Activated T-cell treated with anti-CD3 and anti-CD28 coated beads, Interleukin-2, amount 50 U/mL, for 1 hour (primary cell): ENCODE measurements around the gene RACK1.
"Not testable (repeated sequence)": the region's sequence is repeated elsewhere in the genome, so short reads cannot be mapped to it uniquely, and the experiment has no call there.

ENCODE experiments used
- DNase-seq: peaks from one replicate; pipeline ENCODE4 v3.0.0-alpha.2; 2020

Gene RACK1

DNA sequence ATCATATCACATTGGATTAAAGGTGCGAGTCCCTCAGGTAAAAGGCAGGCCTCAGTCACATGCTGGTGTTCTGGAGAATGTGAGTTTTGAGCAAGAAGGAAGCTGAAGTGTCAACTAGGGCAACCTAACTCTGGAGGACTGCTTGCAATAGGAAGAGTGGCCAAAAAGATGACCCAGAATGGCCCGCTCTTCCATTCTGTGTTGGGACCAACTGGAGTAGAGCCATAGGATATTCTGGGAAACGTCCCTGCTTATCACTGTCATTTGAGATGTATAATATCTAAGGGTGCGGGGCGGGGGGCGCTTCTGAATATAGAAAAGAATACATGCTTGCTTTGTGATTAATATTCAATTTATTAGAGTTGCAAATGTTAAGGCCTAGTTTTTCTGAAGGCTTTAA, 31.6 kb downstream of the RACK1 start:
- no peak for DNase-seq

GRCh38 chr5:181211208-181211607, 32.5 kb downstream of the RACK1 start:
- no peak for DNase-seq

DNA sequence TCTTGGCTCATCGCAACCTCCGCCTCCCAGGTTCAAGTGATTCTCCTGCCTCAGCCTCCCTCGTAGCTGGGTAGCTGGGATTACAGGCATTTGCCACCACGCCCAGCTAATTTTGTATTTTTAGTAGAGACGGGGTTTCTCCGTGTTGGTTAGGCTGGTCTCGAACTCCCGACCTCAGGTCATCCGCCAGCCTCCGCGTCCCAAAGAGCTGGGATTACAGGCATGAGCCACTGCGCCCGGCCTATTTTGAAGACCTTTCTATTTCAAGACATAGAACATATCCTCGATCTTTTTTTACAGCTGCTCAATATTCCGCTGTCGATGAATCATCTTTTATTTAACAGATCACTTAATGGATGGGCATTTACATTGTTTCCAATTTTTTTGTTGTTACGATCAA, 33.0 kb downstream of the RACK1 start:
- not testable (repeated sequence) for DNase-seq

- DNase-seq = not testable (repeated sequence)
Observed at GRCh38 chr5:181210148-181210547, 33.6 kb downstream of the RACK1 start.

- DNase-seq = not testable (repeated sequence)
Observed at GRCh38 chr5:181209006-181209405, 34.7 kb downstream of the RACK1 start.

GRCh38 chr5:181207960-181208253, 35.8 kb downstream of the RACK1 start:
- DNase-seq = no peak

GRCh38 chr5:181207214-181207959, 36.3 kb downstream of the RACK1 start:
- peak; percentile 71 for DNase-seq

DNA sequence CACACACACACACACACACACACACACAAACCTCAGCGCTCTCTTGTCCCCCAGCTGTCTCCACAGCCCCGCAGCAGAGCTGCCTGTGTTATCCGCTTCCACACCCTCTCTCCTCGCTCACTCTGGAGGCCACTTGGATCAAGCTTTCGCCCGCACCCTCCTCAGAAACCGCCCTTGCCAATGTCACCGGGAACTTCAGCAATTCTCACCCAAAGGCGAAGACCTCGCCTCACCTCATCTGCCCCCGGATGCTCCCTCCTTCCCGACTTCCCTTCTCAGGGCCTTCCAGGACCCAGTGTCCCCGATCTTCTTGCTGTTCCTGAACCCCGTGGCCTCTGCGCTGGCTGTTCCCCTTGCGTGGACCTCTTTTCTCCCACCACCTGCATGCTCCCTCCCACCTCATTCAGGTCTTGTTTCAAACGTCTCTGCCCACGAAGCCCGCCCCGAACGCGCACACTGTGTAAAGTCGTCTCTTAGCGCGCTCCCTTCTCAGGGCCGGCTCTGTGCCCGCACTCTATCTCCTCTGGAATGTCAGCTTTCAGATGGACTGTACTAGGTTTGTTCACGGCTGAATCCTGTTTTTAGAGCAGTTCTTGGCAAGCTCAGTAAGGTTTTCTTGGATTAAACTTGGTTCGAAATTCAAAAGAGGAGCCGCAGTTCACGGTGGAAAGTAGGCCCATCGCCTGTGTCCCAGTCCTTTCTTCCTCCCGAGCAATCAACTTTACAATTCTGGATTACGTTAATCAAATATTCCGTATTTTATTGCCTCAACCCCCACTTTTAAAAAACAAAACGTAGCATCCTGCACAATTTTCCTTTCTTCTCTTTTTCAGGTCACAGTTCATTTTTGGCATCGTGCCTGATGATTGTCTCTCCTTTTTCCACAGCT, 37.7 kb downstream of the RACK1 start:
- DNase-seq = peak; percentile 47

GRCh38 chr5:181204826-181205760, 38.6 kb downstream of the RACK1 start, which contains the start of gene TRIM7:
Gene TRIM7 (minus strand): TSS chr5:181205196. CDS start chr5:181205110, 86 bp downstream.
- peak; percentile 51 for DNase-seq

- DNase-seq = peak; percentile 41
Observed at GRCh38 chr5:181204113-181204825, 39.4 kb downstream of the RACK1 start.

DNA sequence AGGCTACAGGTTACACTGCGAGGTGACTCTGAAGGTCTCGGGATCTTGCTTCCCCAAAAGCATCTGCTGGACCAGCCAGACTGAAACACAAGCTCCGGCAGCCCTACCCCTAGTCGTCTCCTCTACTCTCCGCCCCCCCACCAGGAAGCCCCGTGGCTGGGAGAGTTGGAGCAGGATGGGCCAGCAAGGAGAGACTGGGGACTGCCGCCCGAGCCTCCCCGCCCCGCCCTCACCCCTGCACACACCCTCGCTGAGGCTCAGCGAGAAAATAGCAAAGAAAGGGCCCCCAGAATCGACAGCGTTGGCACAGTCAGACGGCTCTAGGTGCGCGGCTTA, 40.0 kb downstream of the RACK1 start:
- no peak for DNase-seq

GRCh38 chr5:181203093-181203711, 40.5 kb downstream of the RACK1 start:
- no peak for DNase-seq

DNA sequence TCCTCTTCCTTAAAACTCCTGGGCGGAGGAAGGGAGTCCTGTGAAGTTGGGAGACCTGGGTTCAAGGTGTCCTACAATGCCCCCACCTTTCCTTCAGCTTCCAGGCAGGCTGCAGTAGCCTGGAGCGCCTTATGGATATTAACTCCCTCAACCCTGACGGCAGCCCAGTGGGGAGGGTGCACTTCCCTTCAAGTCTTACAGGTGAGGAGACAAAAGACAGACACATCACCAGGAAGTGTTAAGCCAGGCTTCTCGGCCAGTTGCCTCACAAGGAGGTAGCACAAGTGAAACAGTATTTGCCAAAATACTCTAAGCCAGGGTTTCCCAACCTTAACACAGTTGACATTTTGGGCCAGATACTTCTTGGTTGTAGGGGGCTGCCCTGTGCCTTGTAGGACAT, 42.9 kb downstream of the RACK1 start:
- DNase-seq = no peak

GRCh38 chr5:181199881-181200638, 43.6 kb downstream of the RACK1 start:
- no peak for DNase-seq

- no peak for DNase-seq
Observed at GRCh38 chr5:181198905-181199519, 44.7 kb downstream of the RACK1 start.

- no peak for DNase-seq
Observed at GRCh38 chr5:181198106-181198685, 45.5 kb downstream of the RACK1 start.

GRCh38 chr5:181197326-181197951, 46.3 kb downstream of the RACK1 start:
- DNase-seq = no peak

DNA sequence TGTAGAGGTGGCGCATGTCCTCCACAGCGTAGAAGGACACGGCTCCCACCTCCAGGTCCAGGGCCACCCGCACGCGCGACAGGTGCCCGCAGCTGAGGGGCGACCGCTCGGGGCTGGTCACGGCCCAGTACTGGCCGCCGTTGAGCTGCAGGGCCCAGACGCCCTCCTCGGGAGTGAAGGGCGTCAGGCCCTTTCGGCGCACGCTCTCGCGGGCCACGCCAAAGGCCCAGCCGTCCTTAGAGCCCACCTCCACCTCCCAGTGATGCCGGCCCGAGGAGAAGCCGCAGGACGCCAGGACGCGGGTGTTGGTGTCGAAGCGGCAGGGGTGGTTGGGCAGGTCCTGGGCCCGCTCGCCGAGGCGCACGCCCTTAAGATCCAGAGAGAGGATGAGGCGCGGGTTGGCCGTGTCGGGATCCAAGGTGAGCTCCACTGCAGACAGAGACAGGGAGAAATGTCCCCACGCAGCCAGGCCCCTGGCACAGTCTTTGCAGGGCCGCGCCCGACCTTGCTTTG, 48.4 kb downstream of the RACK1 start:
- DNase-seq = no peak

DNA sequence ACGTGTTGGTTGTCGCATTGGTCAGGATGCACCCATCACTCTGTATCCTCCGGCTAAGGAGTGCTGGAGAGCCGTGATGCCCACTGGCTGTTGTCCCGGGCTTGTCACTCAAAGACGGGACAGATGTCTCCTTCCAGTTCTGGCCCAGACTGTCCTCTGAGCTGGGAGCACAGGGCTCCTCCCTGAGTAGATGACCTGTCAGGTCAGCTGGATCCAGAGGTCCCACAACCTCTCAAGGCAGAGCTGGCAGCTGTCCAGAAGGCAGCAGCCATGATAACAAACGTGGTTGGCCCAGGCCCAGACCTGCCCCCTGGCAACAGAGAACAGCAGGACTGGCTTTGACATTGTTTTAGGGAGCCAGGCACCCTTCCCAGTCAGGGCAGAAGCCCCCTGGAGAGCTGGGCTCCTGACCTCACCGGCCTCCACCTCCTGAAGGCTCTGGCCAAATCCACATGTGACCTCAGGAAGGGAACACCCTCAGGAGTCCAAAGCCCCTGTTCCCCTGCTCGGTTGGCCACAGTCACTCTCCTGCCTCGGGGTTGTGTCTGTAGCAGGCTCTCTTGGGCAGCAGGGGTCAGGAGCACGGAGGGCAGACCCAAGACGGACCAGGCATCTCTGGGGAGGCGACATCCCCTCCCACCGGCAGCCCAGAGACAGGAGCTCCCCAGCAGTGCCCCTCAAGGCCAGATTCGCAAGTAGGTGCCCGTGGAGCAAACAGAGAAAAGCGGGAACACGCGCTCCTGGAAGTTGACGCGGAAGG, 49.0 kb downstream of the RACK1 start:
- no peak for DNase-seq
